HEK293T (cell line): ENCODE results near the gene CST9.

Experiments
- ARNT ChIP-seq: fragments of 450-650 bp; IDR thresholded peaks from 2 replicates; pipeline ENCODE4 v1.6.1; 2017; ENCODE audit warnings: mild to moderate bottlenecking
- FOXM1 ChIP-seq: fragments of 450-650 bp; IDR thresholded peaks from 2 replicates; pipeline ENCODE4 v1.6.1; 2017; ENCODE audit warnings: mild to moderate bottlenecking, borderline replicate concordance
- HDGF ChIP-seq: fragments of 450-650 bp; IDR thresholded peaks from 2 replicates; pipeline ENCODE4 v1.6.1; 2017; ENCODE audit warnings: antibody characterized with exemption, borderline replicate concordance
- SP1 ChIP-seq: fragments of 450-650 bp; IDR thresholded peaks from 2 replicates; pipeline ENCODE4 v1.6.1; 2017

GRCh38 chr20:23583526-23583925 lies 22.2 kb downstream of the CST9 start:
- TF ChIP-seq FOXM1 (no peak), HDGF (no peak), SP1 (no peak), ARNT (no peak)
